ENCODE data around the gene RASD2.

The RASD2 gene

GRCh38 chr22:35567351-35568141, 26.9 kb downstream of the RASD2 start:
- no peak for DNase-seq
- Histone ChIP-seq H3K27me3 (ENCODE audit: insufficient read depth, low read depth, severe bottlenecking) (peaks cover 12% of the 10 kb centered on the region), H3K27ac (no peak overlapping the region), H3K9me3 (ENCODE audit: severe bottlenecking) (no peaks in the 10 kb centered on the region), H3K4me3 (ENCODE audit: low read depth, low read length) (no peak overlapping the region; the same call in 1 of the 2 replicates), H3K36me3 (no peaks in the 10 kb centered on the region)
- TF ChIP-seq, protein P1, sequence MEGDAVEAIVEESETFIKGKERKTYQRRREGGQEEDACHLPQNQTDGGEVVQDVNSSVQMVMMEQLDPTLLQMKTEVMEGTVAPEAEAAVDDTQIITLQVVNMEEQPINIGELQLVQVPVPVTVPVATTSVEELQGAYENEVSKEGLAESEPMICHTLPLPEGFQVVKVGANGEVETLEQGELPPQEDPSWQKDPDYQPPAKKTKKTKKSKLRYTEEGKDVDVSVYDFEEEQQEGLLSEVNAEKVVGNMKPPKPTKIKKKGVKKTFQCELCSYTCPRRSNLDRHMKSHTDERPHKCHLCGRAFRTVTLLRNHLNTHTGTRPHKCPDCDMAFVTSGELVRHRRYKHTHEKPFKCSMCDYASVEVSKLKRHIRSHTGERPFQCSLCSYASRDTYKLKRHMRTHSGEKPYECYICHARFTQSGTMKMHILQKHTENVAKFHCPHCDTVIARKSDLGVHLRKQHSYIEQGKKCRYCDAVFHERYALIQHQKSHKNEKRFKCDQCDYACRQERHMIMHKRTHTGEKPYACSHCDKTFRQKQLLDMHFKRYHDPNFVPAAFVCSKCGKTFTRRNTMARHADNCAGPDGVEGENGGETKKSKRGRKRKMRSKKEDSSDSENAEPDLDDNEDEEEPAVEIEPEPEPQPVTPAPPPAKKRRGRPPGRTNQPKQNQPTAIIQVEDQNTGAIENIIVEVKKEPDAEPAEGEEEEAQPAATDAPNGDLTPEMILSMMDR (IDR thresholded peaks at IDR 0.05; ENCODE audit: low read depth, low read length): no peak

DNA sequence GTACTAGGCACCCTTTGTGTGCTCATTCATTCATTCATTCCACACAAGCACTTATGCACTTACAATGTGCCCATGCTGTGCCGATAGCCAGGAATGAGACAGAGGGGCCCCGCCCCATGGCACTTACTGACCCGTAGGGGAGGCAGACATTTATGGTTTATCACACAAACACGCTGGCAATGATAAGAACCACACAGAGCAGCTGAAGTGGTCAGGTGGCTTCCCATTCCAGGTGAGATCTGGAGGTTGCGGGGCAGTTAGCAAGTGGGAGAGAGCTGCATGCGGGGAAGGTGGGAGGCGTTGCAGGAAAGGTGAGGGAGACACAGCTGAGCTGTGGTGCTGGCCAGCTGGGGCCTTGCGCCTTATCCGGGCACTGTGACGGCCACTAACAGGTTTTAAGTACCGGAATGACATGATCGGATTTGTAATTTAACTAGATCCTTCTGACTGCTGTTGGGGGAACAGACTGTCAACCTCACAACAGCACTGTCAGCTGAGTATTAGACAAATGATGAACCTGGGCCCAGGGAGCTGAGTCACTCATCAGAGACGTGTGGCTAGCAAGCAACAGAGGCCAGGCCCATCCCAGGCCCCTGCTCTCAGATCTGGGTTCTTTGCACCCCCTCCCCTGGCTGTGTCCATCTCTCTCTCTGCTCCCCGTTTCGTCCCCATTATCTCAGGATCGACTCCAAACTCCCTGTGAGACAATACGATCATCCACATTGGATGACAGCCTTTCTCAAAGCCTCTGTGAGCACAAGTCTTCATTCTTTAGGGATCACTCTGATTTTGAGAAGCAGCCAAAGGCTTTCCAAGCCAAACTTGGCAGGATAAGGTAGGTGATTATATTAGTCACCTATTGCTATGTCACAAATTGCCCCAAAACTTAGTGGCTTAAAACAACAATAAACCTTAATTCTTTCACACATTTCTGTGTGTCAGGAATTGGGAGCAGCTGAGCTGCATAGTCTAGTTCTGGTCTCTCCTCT, 28.4 kb downstream of the RASD2 start:
- Histone ChIP-seq H3K27me3 (ENCODE audit: insufficient read depth, low read depth, severe bottlenecking) (peaks cover 12% of the 10 kb centered on the region), H3K36me3 (no peaks in the 10 kb centered on the region), H3K9me3 (ENCODE audit: severe bottlenecking) (no peaks in the 10 kb centered on the region), H3K27ac (no peak overlapping the region), H3K4me3 (ENCODE audit: low read depth, low read length) (no peak overlapping the region)
- TF ChIP-seq, protein P1 (IDR thresholded peaks at IDR 0.05; ENCODE audit: low read depth, low read length): no peak
- DNase-seq: peak; percentile 79

GRCh38 chr22:35569916-35570315, 29.3 kb downstream of the RASD2 start:
- no peaks in the 10 kb centered on the region for H3K9me3 ChIP-seq (ENCODE audit: severe bottlenecking)
- TF ChIP-seq, protein P1 (IDR thresholded peaks at IDR 0.05; ENCODE audit: low read depth, low read length): no peak

GRCh38 chr22:35570686-35571194, 30.1 kb downstream of the RASD2 start:
- no peak for DNase-seq
- peaks cover 12% of the 10 kb centered on the region for H3K27me3 ChIP-seq (ENCODE audit: insufficient read depth, low read depth, severe bottlenecking)
- no peaks in the 10 kb centered on the region for H3K36me3 ChIP-seq
- no peak overlapping the region for H3K4me3 ChIP-seq (ENCODE audit: low read depth, low read length)
- no peak overlapping the region for H3K27ac ChIP-seq
- no peaks in the 10 kb centered on the region for H3K9me3 ChIP-seq (ENCODE audit: severe bottlenecking)
- TF ChIP-seq, protein P1 (IDR thresholded peaks at IDR 0.05; ENCODE audit: low read depth, low read length): no peak

More at GRCh38 chr22:35569916-35570315, 29.3 kb downstream of the RASD2 start:
- no peak overlapping the region for H3K27ac ChIP-seq
- no peaks in the 10 kb centered on the region for H3K36me3 ChIP-seq
- DNase-seq: no peak
- H3K4me3 ChIP-seq (ENCODE audit: low read depth, low read length): no peak overlapping the region
- H3K27me3 ChIP-seq (ENCODE audit: insufficient read depth, low read depth, severe bottlenecking): peaks cover 12% of the 10 kb centered on the region

GRCh38 chr22:35572556-35572955, 31.9 kb downstream of the RASD2 start:
- Histone ChIP-seq H3K9me3 (ENCODE audit: severe bottlenecking) (no peaks in the 10 kb centered on the region), H3K27me3 (ENCODE audit: insufficient read depth, low read depth, severe bottlenecking) (peaks cover 11% of the 10 kb centered on the region), H3K27ac (no peak overlapping the region), H3K36me3 (no peaks in the 10 kb centered on the region), H3K4me3 (ENCODE audit: low read depth, low read length) (no peak overlapping the region)
- no peak for DNase-seq
- TF ChIP-seq, protein P1 (IDR thresholded peaks at IDR 0.05; ENCODE audit: low read depth, low read length): no peak

Measured in WERI-Rb-1 (cell line).